ENCODE results near the gene PPDPF. TPM values are rescaled to one million over a fixed set of nuclear protein-coding genes. Genes with fewer than 3 reads are reported as not detected.

Gene PPDPF
- polyA plus RNA-seq, 2 donors: 615 to 1,105 TPM

GRCh38 chr20:63560333-63560805 lies 39.8 kb downstream of the PPDPF start:
- H3K27ac ChIP-seq (ENCODE audit: low read depth in 2 of 2, low read length in 1 of 2): no peak overlapping the region
- H3K9me3 ChIP-seq (ENCODE audit: control insufficient read depth in 2 of 2, insufficient read depth in 1 of 2, low read depth in 1 of 2, low read length in 1 of 2): no peaks in the 10 kb centered on the region
- H3K4me1 ChIP-seq (ENCODE audit: control insufficient read depth in 2 of 2, insufficient read depth in 2 of 2, low read length in 1 of 2): no peaks in the 10 kb centered on the region
- H3K27me3 ChIP-seq (ENCODE audit: control insufficient read depth in 1 of 2, insufficient read depth in 2 of 2, low read length in 2 of 2): no peaks in the 10 kb centered on the region
- 95 to 97% methylated on average over 16 of the region's 16 CpGs for WGBS, 2 donors
- H3K4me3 ChIP-seq (ENCODE audit: low read depth in 1 of 2, low read length in 2 of 2): no peak overlapping the region
- peaks cover 8 to 52% of the 10 kb centered on the region in 2 donors for H3K36me3 ChIP-seq (ENCODE audit: control insufficient read depth in 2 of 2, insufficient read depth in 2 of 2, low read length in 1 of 2)

- WGBS, 2 donors: 94% methylated on average over 26 of the region's 26 CpGs
- Histone ChIP-seq H3K36me3 (ENCODE audit: control insufficient read depth in 2 of 2, insufficient read depth in 2 of 2, low read length in 1 of 2) (peaks cover 8 to 53% of the 10 kb centered on the region in 2 donors), H3K4me1 (ENCODE audit: control insufficient read depth in 2 of 2, insufficient read depth in 2 of 2, low read length in 1 of 2) (no peaks in the 10 kb centered on the region), H3K27ac (ENCODE audit: low read depth in 2 of 2, low read length in 1 of 2) (no peak overlapping the region), H3K9me3 (ENCODE audit: control insufficient read depth in 2 of 2, insufficient read depth in 1 of 2, low read depth in 1 of 2, low read length in 1 of 2) (peaks cover 0 to 2% of the 10 kb centered on the region in 2 donors), H3K27me3 (ENCODE audit: control insufficient read depth in 1 of 2, insufficient read depth in 2 of 2, low read length in 2 of 2) (no peaks in the 10 kb centered on the region), H3K4me3 (ENCODE audit: low read depth in 1 of 2, low read length in 2 of 2) (no peak overlapping the region)
These were observed 40.5 kb downstream of the PPDPF start for GRCh38 chr20:63560856-63561609.

GRCh38 chr20:63561624-63562396 lies 41.2 kb downstream of the PPDPF start:
- Histone ChIP-seq H3K27me3 (ENCODE audit: control insufficient read depth in 1 of 2, insufficient read depth in 2 of 2, low read length in 2 of 2) (no peaks in the 10 kb centered on the region), H3K9me3 (ENCODE audit: control insufficient read depth in 2 of 2, insufficient read depth in 1 of 2, low read depth in 1 of 2, low read length in 1 of 2) (peaks cover 0 to 3% of the 10 kb centered on the region in 2 donors), H3K4me1 (ENCODE audit: control insufficient read depth in 2 of 2, insufficient read depth in 2 of 2, low read length in 1 of 2) (peaks cover 0 to under 1% of the 10 kb centered on the region in 2 donors), H3K27ac (ENCODE audit: low read depth in 2 of 2, low read length in 1 of 2) (no peak overlapping the region), H3K4me3 (ENCODE audit: low read depth in 1 of 2, low read length in 2 of 2) (no peak overlapping the region), H3K36me3 (ENCODE audit: control insufficient read depth in 2 of 2, insufficient read depth in 2 of 2, low read length in 1 of 2) (peaks cover 8 to 53% of the 10 kb centered on the region in 2 donors)
- WGBS, 2 donors: 88 to 90% methylated on average over 31 to 36 of the region's 36 CpGs

- Histone ChIP-seq H3K9me3 (ENCODE audit: control insufficient read depth in 2 of 2, insufficient read depth in 1 of 2, low read depth in 1 of 2, low read length in 1 of 2) (peaks cover 0 to 3% of the 10 kb centered on the region in 2 donors), H3K4me3 (ENCODE audit: low read depth in 1 of 2, low read length in 2 of 2) (no peak overlapping the region), H3K27ac (ENCODE audit: low read depth in 2 of 2, low read length in 1 of 2) (no peak overlapping the region), H3K36me3 (ENCODE audit: control insufficient read depth in 2 of 2, insufficient read depth in 2 of 2, low read length in 1 of 2) (peaks cover 8 to 53% of the 10 kb centered on the region in 2 donors), H3K4me1 (ENCODE audit: control insufficient read depth in 2 of 2, insufficient read depth in 2 of 2, low read length in 1 of 2) (peaks cover 0 to 4% of the 10 kb centered on the region in 2 donors), H3K27me3 (ENCODE audit: control insufficient read depth in 1 of 2, insufficient read depth in 2 of 2, low read length in 2 of 2) (no peaks in the 10 kb centered on the region)
- WGBS, 2 donors: 94 to 95% methylated on average over 54 of the region's 54 CpGs
These were observed 42.1 kb downstream of the PPDPF start for GRCh38 chr20:63562461-63563224.

GRCh38 chr20:63563225-63563935 lies 42.8 kb downstream of the PPDPF start:
- Histone ChIP-seq H3K4me3 (ENCODE audit: low read depth in 1 of 2, low read length in 2 of 2) (no peak overlapping the region), H3K27me3 (ENCODE audit: control insufficient read depth in 1 of 2, insufficient read depth in 2 of 2, low read length in 2 of 2) (no peaks in the 10 kb centered on the region), H3K36me3 (ENCODE audit: control insufficient read depth in 2 of 2, insufficient read depth in 2 of 2, low read length in 1 of 2) (peaks cover 8 to 53% of the 10 kb centered on the region in 2 donors), H3K9me3 (ENCODE audit: control insufficient read depth in 2 of 2, insufficient read depth in 1 of 2, low read depth in 1 of 2, low read length in 1 of 2) (peaks cover 0 to 3% of the 10 kb centered on the region in 2 donors), H3K4me1 (ENCODE audit: control insufficient read depth in 2 of 2, insufficient read depth in 2 of 2, low read length in 1 of 2) (peaks cover 0 to 4% of the 10 kb centered on the region in 2 donors), H3K27ac (ENCODE audit: low read depth in 2 of 2, low read length in 1 of 2) (no peak overlapping the region)
- whole genome bisulfite sequencing, 2 donors: 93 to 95% methylated on average over 55 of the region's 55 CpGs

GRCh38 chr20:63564036-63564810 lies 43.7 kb downstream of the PPDPF start:
- H3K27ac ChIP-seq (ENCODE audit: low read depth in 2 of 2, low read length in 1 of 2): no peak overlapping the region
- peaks cover 0 to 4% of the 10 kb centered on the region in 2 donors for H3K4me1 ChIP-seq (ENCODE audit: control insufficient read depth in 2 of 2, insufficient read depth in 2 of 2, low read length in 1 of 2)
- H3K4me3 ChIP-seq (ENCODE audit: low read depth in 1 of 2, low read length in 2 of 2): no peak overlapping the region
- peaks cover 0 to 3% of the 10 kb centered on the region in 2 donors for H3K9me3 ChIP-seq (ENCODE audit: control insufficient read depth in 2 of 2, insufficient read depth in 1 of 2, low read depth in 1 of 2, low read length in 1 of 2)
- WGBS, 2 donors: 95 to 96% methylated on average over 61 to 62 of the region's 62 CpGs
- no peaks in the 10 kb centered on the region for H3K27me3 ChIP-seq (ENCODE audit: control insufficient read depth in 1 of 2, insufficient read depth in 2 of 2, low read length in 2 of 2)
- peaks cover 8 to 53% of the 10 kb centered on the region in 2 donors for H3K36me3 ChIP-seq (ENCODE audit: control insufficient read depth in 2 of 2, insufficient read depth in 2 of 2, low read length in 1 of 2)

GRCh38 chr20:63565021-63565698 lies 44.6 kb downstream of the PPDPF start:
- Histone ChIP-seq H3K4me3 (ENCODE audit: low read depth in 1 of 2, low read length in 2 of 2) (no peak overlapping the region), H3K4me1 (ENCODE audit: control insufficient read depth in 2 of 2, insufficient read depth in 2 of 2, low read length in 1 of 2) (peaks cover 0 to 4% of the 10 kb centered on the region in 2 donors), H3K27ac (ENCODE audit: low read depth in 2 of 2, low read length in 1 of 2) (no peak overlapping the region), H3K9me3 (ENCODE audit: control insufficient read depth in 2 of 2, insufficient read depth in 1 of 2, low read depth in 1 of 2, low read length in 1 of 2) (peaks cover 0 to 3% of the 10 kb centered on the region in 2 donors), H3K27me3 (ENCODE audit: control insufficient read depth in 1 of 2, insufficient read depth in 2 of 2, low read length in 2 of 2) (no peaks in the 10 kb centered on the region), H3K36me3 (ENCODE audit: control insufficient read depth in 2 of 2, insufficient read depth in 2 of 2, low read length in 1 of 2) (peaks cover 8 to 47% of the 10 kb centered on the region in 2 donors)
- 94 to 95% methylated on average over 59 to 61 of the region's 61 CpGs for WGBS, 2 donors

GRCh38 chr20:63565699-63566335 lies 45.3 kb downstream of the PPDPF start:
- peaks cover 0 to 3% of the 10 kb centered on the region in 2 donors for H3K9me3 ChIP-seq (ENCODE audit: control insufficient read depth in 2 of 2, insufficient read depth in 1 of 2, low read depth in 1 of 2, low read length in 1 of 2)
- H3K36me3 ChIP-seq (ENCODE audit: control insufficient read depth in 2 of 2, insufficient read depth in 2 of 2, low read length in 1 of 2): peaks cover 4 to 43% of the 10 kb centered on the region in 2 donors
- H3K4me3 ChIP-seq (ENCODE audit: low read depth in 1 of 2, low read length in 2 of 2): no peak overlapping the region
- H3K27ac ChIP-seq (ENCODE audit: low read depth in 2 of 2, low read length in 1 of 2): no peak overlapping the region
- 91 to 92% methylated on average over 41 to 43 of the region's 43 CpGs for WGBS, 2 donors
- H3K27me3 ChIP-seq (ENCODE audit: control insufficient read depth in 1 of 2, insufficient read depth in 2 of 2, low read length in 2 of 2): no peaks in the 10 kb centered on the region
- peaks cover 0 to 4% of the 10 kb centered on the region in 2 donors for H3K4me1 ChIP-seq (ENCODE audit: control insufficient read depth in 2 of 2, insufficient read depth in 2 of 2, low read length in 1 of 2)

All from esophagus (tissue), 2 donors.